Peyer's patch (tissue), 4 donors: Measurements from ENCODE around the gene STIL. TPM values are rescaled to one million over a fixed set of nuclear protein-coding genes. Genes with fewer than 3 reads are reported as not detected.

Experiments
- DNase-seq, 3 donors: peaks; one replicate each; pipeline ENCODE4 v3.0.0-alpha.2; 2017 to 2019
- H3K27ac ChIP-seq, 4 donors: fragments of 200-600 bp; sonication (generic); one replicate each; pipeline ENCODE4 v1.5.1; 2016 to 2019
- H3K27me3 ChIP-seq, 2 donors: fragments of 200-600 bp; sonication (generic); one replicate each; pipeline ENCODE4 v1.5.1; 2019
- H3K36me3 ChIP-seq, 3 donors: fragments of 200-600 bp; sonication (generic); one replicate each; pipeline ENCODE4 v1.5.1; 2016 to 2019
- H3K4me1 ChIP-seq, 4 donors: fragments of 200-600 bp; sonication (generic); one replicate each; pipeline ENCODE4 v1.5.1; 2016 to 2019
- H3K4me3 ChIP-seq, 4 donors: fragments of 200-600 bp; sonication (generic); 1 replicate in 3 of 4; 2 replicates in 1 of 4; pipeline ENCODE4 v1.5.1; 2016 to 2019; ENCODE audit warnings: mild to moderate bottlenecking in 1 of 4
- H3K9me3 ChIP-seq, 4 donors: fragments of 200-600 bp; sonication (generic); one replicate each; pipeline ENCODE4 v1.5.1; 2016 to 2019; ENCODE audit warnings: mild to moderate bottlenecking in 1 of 4
- CTCF ChIP-seq, 6 experiments: fragments of 450-650 bp in 4 of 6; fragments of 200-600 bp in 2 of 6; sonication (generic) in 1 of 6; IDR thresholded peaks; one replicate each; pipeline ENCODE4 v1.5.1; 2017 to 2019; ENCODE audit warnings: antibody characterized with exemption in 6 of 6, mild to moderate bottlenecking in 3 of 6, moderate library complexity in 1 of 6
- POLR2A ChIP-seq, 2 donors: fragments of 450-650 bp; IDR thresholded peaks; one replicate each; pipeline ENCODE4 v1.5.1; 2017; ENCODE audit warnings: antibody characterized with exemption in 2 of 2, mild to moderate bottlenecking in 2 of 2, moderate library complexity in 2 of 2
- total RNA-seq, 4 donors: library from RNA; depleted of rRNA; stranded (reverse); fragments of >200 nt; gene quantifications; one replicate each; pipeline ENCODE4 v1.1.0, GENCODE V29; 2016

Gene STIL
- total RNA-seq, 4 donors from 2014 or later = 4.5 to 14.0 (median 6.7) TPM

- no peaks in the 10 kb centered on the region for H3K9me3 ChIP-seq
- no peaks in the 10 kb centered on the region for H3K36me3 ChIP-seq
- no peaks in the 10 kb centered on the region for H3K4me1 ChIP-seq
- no peak overlapping the region for H3K4me3 ChIP-seq
- peak overlapping the region in 1 of 4 donors; percentile 48 for H3K27ac ChIP-seq
- no peak for DNase-seq
- no peaks in the 10 kb centered on the region for H3K27me3 ChIP-seq
- TF ChIP-seq CTCF (IDR thresholded peaks at IDR 0.05) = no peak
- no peak for TF ChIP-seq POLR2A (IDR thresholded peaks at IDR 0.05)
Measured at GRCh38 chr1:47211796-47212269, 102.1 kb downstream of the STIL start.

GRCh38 chr1:47210666-47211065, 103.3 kb downstream of the STIL start:
- no peak for DNase-seq
- Histone ChIP-seq H3K4me1 (no peaks in the 10 kb centered on the region), H3K36me3 (no peaks in the 10 kb centered on the region), H3K27ac (no peak overlapping the region), H3K9me3 (no peaks in the 10 kb centered on the region), H3K4me3 (no peak overlapping the region), H3K27me3 (no peaks in the 10 kb centered on the region)
- TF ChIP-seq CTCF (IDR thresholded peaks at IDR 0.05) (no peak), POLR2A (IDR thresholded peaks at IDR 0.05) (no peak)

GRCh38 chr1:47209725-47210325, 104.1 kb downstream of the STIL start:
- TF ChIP-seq CTCF (IDR thresholded peaks at IDR 0.05) (no peak), POLR2A (IDR thresholded peaks at IDR 0.05) (no peak)
- Histone ChIP-seq H3K4me3 (no peak overlapping the region), H3K36me3 (no peaks in the 10 kb centered on the region), H3K27me3 (no peaks in the 10 kb centered on the region), H3K27ac (no peak overlapping the region), H3K4me1 (no peaks in the 10 kb centered on the region), H3K9me3 (no peaks in the 10 kb centered on the region)
- no peak for DNase-seq

- no peaks in the 10 kb centered on the region for H3K9me3 ChIP-seq
- H3K4me1 ChIP-seq = no peaks in the 10 kb centered on the region
- H3K27ac ChIP-seq = no peak overlapping the region
- no peaks in the 10 kb centered on the region for H3K36me3 ChIP-seq
- TF ChIP-seq POLR2A (IDR thresholded peaks at IDR 0.05) = no peak
- TF ChIP-seq CTCF (IDR thresholded peaks at IDR 0.05) = no peak
- DNase-seq = no peak
- H3K4me3 ChIP-seq = no peak overlapping the region
- no peaks in the 10 kb centered on the region for H3K27me3 ChIP-seq
Measured at GRCh38 chr1:47209091-47209490, 104.9 kb downstream of the STIL start.

GRCh38 chr1:47208374-47208850, 105.5 kb downstream of the STIL start:
- H3K27ac ChIP-seq = no peak overlapping the region
- DNase-seq = no peak
- H3K27me3 ChIP-seq = no peaks in the 10 kb centered on the region
- no peaks in the 10 kb centered on the region for H3K36me3 ChIP-seq
- TF ChIP-seq CTCF (IDR thresholded peaks at IDR 0.05) = no peak
- H3K9me3 ChIP-seq = no peaks in the 10 kb centered on the region
- no peak overlapping the region for H3K4me3 ChIP-seq
- H3K4me1 ChIP-seq = no peaks in the 10 kb centered on the region
